HFFc6 (cell line): ENCODE measurements around the gene ADAP1. TPM values are rescaled to one million over a fixed set of nuclear protein-coding genes. Genes with fewer than 3 reads are reported as not detected.

Experiments
- DNase-seq: peaks from one replicate; pipeline ENCODE4 v3.0.0-alpha.2; 2018
- H3K27ac Mint-ChIP-seq: 2 replicates; pipeline ENCODE4 v1.8.0; 2020; ENCODE audit warnings: mild to moderate bottlenecking, mixed read lengths
- H3K27me3 Mint-ChIP-seq: 2 replicates; pipeline ENCODE4 v1.8.0; 2021; ENCODE audit warnings: mild to moderate bottlenecking, moderate library complexity, mixed read lengths; ENCODE audit not compliant: insufficient read depth
- H3K36me3 Mint-ChIP-seq: 2 replicates; pipeline ENCODE4 v1.8.0; 2021; ENCODE audit warnings: low read depth, mixed read lengths
- H3K4me1 Mint-ChIP-seq: 2 replicates; pipeline ENCODE4 v1.8.0; 2020; ENCODE audit warnings: low read depth, mixed read lengths
- H3K4me3 Mint-ChIP-seq: 2 replicates; pipeline ENCODE4 v1.8.0; 2020; ENCODE audit warnings: mild to moderate bottlenecking, moderate library complexity, mixed read lengths
- H3K9me3 Mint-ChIP-seq: 2 replicates; pipeline ENCODE4 v1.8.0; 2020; ENCODE audit warnings: mild to moderate bottlenecking, mixed read lengths
- total RNA-seq, 6 experiments: library from RNA; stranded (reverse); fragmentation: NEBNext Ultra II Directional; extraction: Animal tissue kit (Norgen Biotek cat#: 25700); gene quantifications; 2 replicates in 1 of 6; 3 replicates in 5 of 6; pipeline ENCODE4 v1.2.3, GENCODE V29; 2021
- TF ChIP-seq, protein P1 (sequence below): fragments of 200-600 bp; sonication (generic); IDR thresholded peaks from 2 replicates; pipeline ENCODE4 v1.5.0; 2021; ENCODE audit warnings: antibody characterized with exemption, mild to moderate bottlenecking

Gene ADAP1
- total RNA-seq, 6 experiments from 2014 or later = 0.64 to 1.1 (median 0.90) TPM

DNA sequence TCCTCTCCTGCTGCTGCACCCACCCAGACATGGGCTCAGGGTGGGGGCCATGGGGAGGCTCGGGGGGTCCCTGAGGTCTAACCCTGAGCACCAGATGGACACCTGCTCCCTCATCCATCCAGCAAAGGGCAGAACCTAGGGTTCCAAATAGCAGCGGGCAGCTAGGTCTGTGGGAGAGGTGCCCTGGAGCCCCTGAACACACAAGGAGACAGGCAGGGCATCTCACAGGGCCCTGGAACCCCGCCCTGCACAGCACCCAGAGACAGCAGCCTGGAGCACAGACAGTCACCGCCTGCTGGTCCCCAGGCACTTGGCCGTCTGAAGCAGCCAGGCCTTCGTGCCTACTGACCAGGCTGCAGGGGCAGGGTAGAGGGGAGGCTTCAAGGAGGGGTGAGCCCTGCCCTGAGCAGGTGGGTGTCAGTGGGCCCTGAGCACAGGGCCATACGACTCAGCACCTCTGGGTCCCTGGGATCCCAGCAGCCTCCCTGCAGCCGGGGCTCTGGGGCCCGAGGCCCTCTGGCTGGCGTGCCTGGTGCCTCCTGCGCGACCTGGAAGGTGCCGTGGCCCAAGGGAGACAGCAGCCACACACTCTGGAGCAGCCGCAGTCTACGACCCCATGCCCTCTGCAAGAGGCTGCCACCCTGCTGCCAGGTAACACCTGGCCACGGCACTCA lies 39.8 kb downstream of the ADAP1 start:
- Mint-ChIP-seq H3K27me3 (no peaks in the 10 kb centered on the region; the same call in none of the 2 replicates), H3K4me3 (no peak overlapping the region), H3K27ac (no peak overlapping the region), H3K9me3 (no peaks in the 10 kb centered on the region), H3K36me3 (no peaks in the 10 kb centered on the region), H3K4me1 (no peaks in the 10 kb centered on the region)
- TF ChIP-seq, protein P1, sequence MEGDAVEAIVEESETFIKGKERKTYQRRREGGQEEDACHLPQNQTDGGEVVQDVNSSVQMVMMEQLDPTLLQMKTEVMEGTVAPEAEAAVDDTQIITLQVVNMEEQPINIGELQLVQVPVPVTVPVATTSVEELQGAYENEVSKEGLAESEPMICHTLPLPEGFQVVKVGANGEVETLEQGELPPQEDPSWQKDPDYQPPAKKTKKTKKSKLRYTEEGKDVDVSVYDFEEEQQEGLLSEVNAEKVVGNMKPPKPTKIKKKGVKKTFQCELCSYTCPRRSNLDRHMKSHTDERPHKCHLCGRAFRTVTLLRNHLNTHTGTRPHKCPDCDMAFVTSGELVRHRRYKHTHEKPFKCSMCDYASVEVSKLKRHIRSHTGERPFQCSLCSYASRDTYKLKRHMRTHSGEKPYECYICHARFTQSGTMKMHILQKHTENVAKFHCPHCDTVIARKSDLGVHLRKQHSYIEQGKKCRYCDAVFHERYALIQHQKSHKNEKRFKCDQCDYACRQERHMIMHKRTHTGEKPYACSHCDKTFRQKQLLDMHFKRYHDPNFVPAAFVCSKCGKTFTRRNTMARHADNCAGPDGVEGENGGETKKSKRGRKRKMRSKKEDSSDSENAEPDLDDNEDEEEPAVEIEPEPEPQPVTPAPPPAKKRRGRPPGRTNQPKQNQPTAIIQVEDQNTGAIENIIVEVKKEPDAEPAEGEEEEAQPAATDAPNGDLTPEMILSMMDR = no peak
- DNase-seq = no peak

DNA sequence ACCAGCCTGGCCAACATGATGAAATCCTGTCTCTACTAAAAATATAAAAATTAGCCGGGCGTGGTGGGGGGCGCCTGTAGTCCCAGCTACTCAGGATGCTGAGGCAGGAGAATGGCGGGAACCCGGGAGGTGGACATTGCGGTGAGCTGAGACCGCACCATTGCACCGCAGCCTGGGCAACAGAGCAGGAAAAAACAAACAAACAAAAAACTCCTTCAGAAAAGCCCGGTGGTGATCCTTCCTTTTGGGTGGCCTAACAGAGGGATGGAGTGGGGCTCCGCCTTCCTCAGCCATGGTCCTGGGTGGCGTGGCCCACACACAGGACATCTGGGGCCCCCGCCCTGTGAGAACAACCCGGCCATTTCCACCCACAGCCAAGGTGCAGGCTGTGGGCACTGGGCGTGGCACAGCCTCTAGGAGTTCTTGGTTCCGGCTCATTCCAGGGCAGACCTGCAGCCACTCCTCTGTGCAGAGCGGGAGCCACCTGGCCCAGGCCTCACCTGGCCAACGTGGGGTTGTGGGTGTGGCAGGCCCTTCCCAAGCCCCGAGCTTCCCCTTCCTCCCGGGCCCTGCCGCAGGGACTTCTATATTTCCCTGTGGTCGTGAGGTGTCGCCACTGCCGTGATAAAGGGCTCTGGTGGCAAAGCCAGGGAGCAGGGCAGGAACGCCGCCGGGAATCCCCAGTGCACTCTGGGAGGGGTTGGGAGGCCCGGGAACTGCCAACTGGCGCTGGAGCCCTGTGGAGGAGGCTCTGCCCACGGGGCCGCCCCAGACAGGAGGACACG lies 40.6 kb downstream of the ADAP1 start:
- Mint-ChIP-seq H3K27ac (no peak overlapping the region), H3K36me3 (no peaks in the 10 kb centered on the region), H3K9me3 (no peaks in the 10 kb centered on the region), H3K4me3 (no peak overlapping the region), H3K27me3 (no peaks in the 10 kb centered on the region; the same call in none of the 2 replicates), H3K4me1 (no peaks in the 10 kb centered on the region)
- no peak for DNase-seq
- TF ChIP-seq, protein P1 = no peak

DNA sequence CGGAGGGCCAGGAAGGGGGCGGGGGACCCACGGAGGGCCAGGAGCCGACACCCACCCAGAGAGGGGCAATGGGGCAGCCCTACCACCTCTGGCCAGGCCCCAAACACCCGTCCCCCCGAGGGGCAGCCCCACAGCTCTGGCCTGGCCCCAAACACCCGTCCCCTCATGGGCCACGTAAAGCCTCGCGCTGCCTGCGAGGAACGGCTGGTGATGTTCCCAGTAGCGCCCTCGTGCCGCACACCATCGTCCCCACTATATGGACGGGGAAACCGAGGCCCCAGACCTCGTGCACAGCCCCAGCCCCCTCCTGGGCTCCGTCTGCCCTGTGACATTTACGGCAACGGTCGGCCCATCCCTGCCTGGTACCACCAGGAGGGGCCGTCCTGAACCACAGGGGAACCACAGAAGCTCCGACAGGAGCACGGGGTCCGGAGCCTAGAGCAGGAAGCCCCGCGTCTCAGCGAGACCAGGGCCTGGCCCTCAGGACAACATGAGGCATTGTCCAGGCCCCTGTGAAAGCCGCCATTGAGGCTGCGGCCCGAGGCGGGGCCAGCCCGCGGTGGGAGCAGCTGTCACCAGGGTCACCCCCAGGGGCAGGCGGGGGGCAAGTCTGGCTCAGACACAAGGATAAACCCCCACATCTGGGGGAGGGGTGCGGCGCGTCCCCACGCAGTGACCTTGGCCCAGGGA lies 42.5 kb downstream of the ADAP1 start:
- Mint-ChIP-seq H3K4me1 (no peaks in the 10 kb centered on the region), H3K9me3 (no peaks in the 10 kb centered on the region), H3K4me3 (no peak overlapping the region), H3K27me3 (no peaks in the 10 kb centered on the region; the same call in none of the 2 replicates), H3K27ac (no peak overlapping the region), H3K36me3 (no peaks in the 10 kb centered on the region)
- TF ChIP-seq, protein P1 = no peak
- no peak for DNase-seq

DNA sequence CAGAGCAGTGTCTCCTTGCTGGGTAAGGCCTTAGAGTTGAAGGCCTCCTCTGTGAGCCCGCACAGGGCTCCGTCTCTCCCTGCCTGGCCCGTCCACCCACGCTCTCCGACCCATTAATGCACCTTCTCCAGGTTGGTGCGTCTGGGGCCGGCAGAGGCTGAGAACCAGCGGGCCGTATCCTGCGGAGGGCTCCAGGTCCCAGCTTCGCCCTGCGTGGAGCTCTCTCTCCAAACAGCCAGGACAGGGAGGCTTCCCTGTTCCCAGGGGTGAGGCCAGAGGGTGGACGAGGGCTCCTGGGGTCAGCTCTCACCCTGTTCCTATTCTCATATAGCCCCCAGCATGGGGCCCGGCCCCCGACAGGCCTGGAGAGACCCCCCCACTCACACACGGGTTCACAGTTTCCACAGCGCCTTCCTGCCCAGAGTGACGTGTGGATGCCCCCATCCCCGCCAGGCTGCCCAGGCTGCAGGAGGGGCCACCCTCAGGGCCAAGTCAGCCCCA lies 43.5 kb downstream of the ADAP1 start:
- DNase-seq = no peak
- TF ChIP-seq, protein P1 = no peak
- H3K36me3 Mint-ChIP-seq = no peaks in the 10 kb centered on the region
- no peak overlapping the region for H3K27ac Mint-ChIP-seq
- no peak overlapping the region for H3K4me3 Mint-ChIP-seq
- no peaks in the 10 kb centered on the region; the same call in none of the 2 replicates for H3K27me3 Mint-ChIP-seq
- H3K4me1 Mint-ChIP-seq = no peaks in the 10 kb centered on the region
- no peaks in the 10 kb centered on the region for H3K9me3 Mint-ChIP-seq

DNA sequence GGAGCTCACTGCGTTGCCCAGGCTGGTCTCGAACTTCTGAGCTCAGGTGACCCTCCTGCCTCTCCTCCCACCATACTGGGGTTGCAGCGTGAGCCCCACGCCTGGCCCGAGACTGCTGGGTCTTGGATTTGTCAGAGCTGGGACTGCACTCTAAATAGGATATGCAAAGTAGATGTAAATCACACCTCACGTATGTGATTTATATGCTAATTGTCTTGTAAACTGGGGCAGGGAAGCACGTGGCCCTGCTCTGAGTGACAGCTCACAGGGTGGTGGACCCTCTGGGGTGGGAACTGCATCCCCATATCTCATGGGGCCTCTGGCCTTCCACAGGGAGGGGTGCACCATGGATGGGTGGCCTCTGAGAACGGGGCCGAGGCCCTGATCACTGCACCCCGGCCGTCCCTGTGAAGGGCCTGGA lies 44.0 kb downstream of the ADAP1 start:
- TF ChIP-seq, protein P1 = no peak
- no peak overlapping the region for H3K4me3 Mint-ChIP-seq
- no peak for DNase-seq
- no peaks in the 10 kb centered on the region for H3K4me1 Mint-ChIP-seq
- no peaks in the 10 kb centered on the region for H3K9me3 Mint-ChIP-seq
- no peaks in the 10 kb centered on the region for H3K36me3 Mint-ChIP-seq
- no peak overlapping the region for H3K27ac Mint-ChIP-seq
- H3K27me3 Mint-ChIP-seq = no peaks in the 10 kb centered on the region; the same call in 1 of the 2 replicates
